ENCODE results near the gene MAF.

The MAF gene

GRCh38 chr16:79589601-79590102 lies 10.9 kb downstream of the MAF start:
- DNase-seq (ENCODE audit: low spot score), result no peak

DNA sequence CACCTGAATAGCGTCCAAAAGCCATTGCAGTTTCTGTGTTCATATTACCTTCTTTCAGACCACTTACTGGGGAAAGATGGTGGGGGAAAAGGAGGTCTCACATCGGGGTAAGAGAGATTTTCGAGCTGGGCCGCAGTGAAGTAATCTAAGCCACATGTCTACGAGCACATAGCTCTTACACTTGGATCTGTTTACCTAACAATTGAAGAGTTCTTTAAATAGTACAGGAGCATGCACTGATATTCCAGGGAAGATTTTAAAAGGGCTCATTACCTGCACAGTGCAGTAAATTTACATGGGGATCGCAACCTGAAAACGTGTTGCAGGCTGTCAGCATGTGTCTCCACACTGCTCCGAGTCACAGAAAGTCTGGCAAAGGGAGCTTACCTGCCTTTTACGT lies 12.6 kb downstream of the MAF start:
- no peak for DNase-seq (ENCODE audit: low spot score)

- no peak for DNase-seq (ENCODE audit: low spot score)
Measured at GRCh38 chr16:79587296-79587695, 13.2 kb downstream of the MAF start.

DNA sequence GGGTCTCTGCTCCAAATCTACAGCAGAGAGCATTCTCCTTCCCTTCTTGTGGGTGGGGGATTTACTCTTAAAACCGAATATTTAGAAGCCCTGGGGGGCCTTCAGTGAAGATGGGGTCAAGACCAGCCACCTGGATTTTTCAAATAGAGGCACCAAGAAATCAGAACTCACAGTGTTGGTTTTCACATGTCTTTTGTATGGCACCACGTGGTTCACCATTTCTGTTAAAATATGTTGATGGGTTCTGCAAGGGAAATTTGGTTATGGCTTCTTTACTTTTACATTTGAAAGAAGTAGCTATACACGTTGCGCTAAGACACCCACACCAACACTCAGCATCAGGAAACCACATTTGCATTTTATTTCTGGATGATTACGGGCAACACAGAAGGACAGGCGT lies 17.7 kb downstream of the MAF start:
- DNase-seq (ENCODE audit: low spot score), result no peak

- DNase-seq (ENCODE audit: low spot score), result no peak
Measured at GRCh38 chr16:79580453-79581191, 19.9 kb downstream of the MAF start.

DNA sequence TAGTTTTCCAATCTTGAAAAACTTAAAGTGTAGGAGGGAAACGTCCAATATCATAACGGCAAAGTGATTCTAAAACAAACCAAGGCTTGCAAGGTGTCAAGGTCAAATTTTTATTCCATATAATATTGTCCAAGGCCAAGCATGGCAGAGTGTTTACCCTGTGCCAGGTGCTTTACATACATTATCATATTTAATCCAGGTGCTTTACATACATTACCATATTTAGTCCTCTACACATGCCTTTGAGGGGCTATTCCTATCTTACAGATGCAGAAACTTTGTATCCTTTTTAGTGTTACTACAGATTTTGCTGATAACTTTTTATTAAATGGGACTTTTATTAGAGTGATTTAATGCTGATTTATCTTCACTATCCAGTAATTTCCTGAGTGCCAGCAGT lies 23.9 kb downstream of the MAF start:
- DNase-seq (ENCODE audit: low spot score), result no peak

DNA sequence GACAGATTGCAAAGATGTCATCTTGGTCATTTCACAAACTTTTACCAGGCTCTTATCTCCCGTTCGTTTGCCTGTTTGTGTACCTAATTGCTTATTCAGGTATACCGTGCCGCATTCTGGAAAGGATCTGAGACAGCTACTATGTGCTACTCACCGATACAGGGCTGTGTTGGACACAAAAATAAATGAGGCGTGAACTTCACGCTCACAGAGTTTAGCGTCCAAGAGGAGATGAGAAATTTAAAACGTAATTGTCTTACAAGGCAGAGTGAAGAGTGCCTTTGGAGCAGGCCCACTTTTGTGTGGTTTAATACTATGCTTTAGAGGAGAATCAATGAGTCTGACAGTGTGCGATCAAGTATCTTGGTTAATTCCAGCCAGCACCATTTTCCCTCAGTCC lies 26.7 kb downstream of the MAF start:
- no peak for DNase-seq (ENCODE audit: low spot score)

GRCh38 chr16:79573071-79573470 lies 27.5 kb downstream of the MAF start:
- no peak for DNase-seq (ENCODE audit: low spot score)

DNA sequence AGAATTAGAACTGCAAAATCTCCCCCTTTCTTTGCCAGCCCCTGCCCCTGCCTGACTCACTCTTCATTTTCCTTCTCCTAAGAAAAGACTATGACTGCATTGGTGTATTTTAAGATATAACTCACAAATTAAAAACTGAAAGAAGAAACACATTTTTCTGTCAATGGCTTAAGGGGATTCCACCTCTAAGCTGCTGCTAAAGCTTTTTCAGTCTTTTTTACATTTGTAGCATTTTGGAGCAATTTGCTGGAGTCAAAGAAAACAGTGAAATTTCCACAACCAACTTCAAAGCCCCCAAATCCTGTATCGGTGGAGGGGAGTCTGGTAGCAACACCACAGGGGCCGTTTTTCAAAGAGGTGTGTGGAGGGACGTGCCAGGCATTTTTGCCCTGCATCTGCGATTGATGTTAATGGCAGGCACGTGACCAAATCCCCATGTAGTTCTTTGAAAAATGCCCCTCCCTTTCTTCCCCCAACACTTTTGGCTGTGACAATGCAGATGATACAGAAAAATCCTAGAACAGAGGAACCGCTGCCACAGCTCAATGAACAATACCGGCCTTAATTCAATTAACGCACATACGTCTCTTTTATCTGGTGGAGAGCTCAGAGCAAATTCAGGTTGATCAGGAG lies 28.5 kb downstream of the MAF start:
- DNase-seq (ENCODE audit: low spot score), result no peak

- DNase-seq (ENCODE audit: low spot score), result no peak
Measured at GRCh38 chr16:79571065-79571902, 29.3 kb downstream of the MAF start.

- no peak for DNase-seq (ENCODE audit: low spot score)
Measured at GRCh38 chr16:79564671-79565107, 35.8 kb downstream of the MAF start.

DNA sequence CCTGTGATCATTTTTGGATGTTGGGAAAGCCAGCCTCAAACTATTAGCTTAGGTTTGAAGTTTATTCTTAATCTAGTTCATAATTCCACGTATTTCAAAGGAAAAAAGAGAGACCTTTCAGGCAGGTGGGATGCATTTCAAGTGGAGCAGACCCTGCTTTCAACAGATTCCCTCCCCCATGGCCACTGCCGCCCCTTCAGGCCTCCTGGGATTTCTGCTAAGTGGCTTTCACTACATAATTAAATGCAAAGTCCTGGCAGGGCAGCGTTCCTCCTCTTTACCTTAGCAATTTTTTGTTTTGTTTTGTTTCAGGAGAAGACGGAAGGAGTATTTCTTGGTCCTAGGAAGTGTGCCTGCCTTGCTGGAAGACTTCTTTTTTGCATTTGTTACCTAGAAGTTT lies 36.6 kb downstream of the MAF start:
- DNase-seq (ENCODE audit: low spot score), result no peak

GRCh38 chr16:79562166-79562823 lies 38.2 kb downstream of the MAF start:
- no peak for DNase-seq (ENCODE audit: low spot score)

GRCh38 chr16:79561729-79562128 lies 38.8 kb downstream of the MAF start:
- no peak for DNase-seq (ENCODE audit: low spot score)

DNA sequence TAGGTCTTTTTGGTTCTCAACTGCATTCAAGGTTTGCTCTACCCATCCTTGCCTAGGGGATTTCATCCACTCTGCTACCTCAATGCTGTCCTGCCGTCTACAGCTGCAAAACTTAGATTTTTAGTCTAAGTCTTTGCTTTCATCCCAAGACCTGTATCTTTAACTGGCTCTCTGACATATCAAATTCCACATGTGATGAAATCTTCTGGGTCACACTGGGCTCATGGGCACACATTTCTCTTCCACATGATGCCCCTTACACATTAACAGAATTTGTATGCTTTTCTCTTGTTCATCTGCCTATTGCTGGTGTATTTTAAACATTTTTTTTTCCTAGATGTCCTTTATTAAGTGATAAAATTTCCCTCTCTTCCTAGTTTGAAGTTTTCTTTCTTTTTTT lies 39.6 kb downstream of the MAF start:
- DNase-seq (ENCODE audit: low spot score), result no peak

- no peak for DNase-seq (ENCODE audit: low spot score)
Measured at GRCh38 chr16:79560318-79560717, 40.2 kb downstream of the MAF start.

DNA sequence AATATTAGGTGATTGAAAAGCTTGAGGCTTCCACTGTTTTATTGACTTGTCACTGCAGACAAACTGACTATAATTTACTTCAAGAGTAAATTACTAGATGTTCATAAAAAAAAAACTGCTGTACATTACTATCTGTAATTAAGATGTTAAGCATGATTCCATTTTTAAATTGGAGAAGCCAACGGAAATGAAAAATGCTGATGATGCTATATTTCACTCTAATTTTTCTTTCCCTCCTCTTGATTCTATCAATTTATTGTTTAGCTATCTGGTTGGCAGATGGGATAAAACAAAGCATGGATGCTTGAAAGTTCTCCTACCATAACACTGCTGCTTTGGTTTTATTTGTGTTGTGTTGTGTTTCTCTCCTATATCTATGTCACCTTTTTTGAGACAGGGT lies 41.0 kb downstream of the MAF start:
- DNase-seq (ENCODE audit: low spot score), result no peak

GRCh38 chr16:79557421-79557820 lies 43.1 kb downstream of the MAF start:
- DNase-seq (ENCODE audit: low spot score), result no peak

DNA sequence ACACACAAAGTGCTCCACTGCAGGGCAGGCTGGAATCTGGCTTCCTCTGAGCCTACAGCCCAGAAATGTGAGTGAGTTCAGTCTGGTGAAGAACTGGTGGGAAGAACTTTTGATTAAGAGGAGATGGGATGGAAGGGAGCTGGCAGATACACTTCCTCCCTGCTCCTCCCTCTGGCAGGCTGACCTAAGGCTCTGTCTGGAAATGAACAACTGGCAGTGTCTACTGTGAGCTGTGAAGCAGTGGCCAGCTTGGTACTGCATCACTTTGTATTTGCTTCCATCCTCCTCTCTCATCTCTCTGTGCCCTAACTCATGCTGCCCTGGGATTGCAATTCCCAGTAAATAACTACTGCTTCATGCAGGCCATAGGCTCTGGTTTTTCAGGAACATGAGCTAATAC lies 45.6 kb downstream of the MAF start:
- DNase-seq (ENCODE audit: low spot score), result no peak

- DNase-seq (ENCODE audit: low spot score), result no peak
Measured at GRCh38 chr16:79550373-79550772, 50.2 kb downstream of the MAF start.

- no peak for DNase-seq (ENCODE audit: low spot score)
Measured at GRCh38 chr16:79547085-79547484, 53.5 kb downstream of the MAF start.
